Natural killer cell (primary cell): Measurements from ENCODE around the gene NEMP1. TPM values are rescaled to one million over a fixed set of nuclear protein-coding genes. Genes with fewer than 3 reads are reported as not detected.

Source experiments
- ATAC-seq, 3 donors: fragments of 150-1000 bp in 2 of 3; fragments of 200-7000 bp in 1 of 3; cut with Tn5 transposase; 1 replicate in 1 of 3; 2 replicates in 2 of 3; pipeline ENCODE4 v1.10.0; 2021; ENCODE audit warnings: mild to moderate bottlenecking in 2 of 3, moderate library complexity in 2 of 3
- DNase-seq, 2 donors: peaks; one replicate each; pipeline versions ENCODE4 v3.0.0 to v3.0.0-alpha.2; 2013 to 2021; ENCODE audit warnings: mixed read lengths in 1 of 2
- H3K27ac ChIP-seq: one replicate; pipeline ENCODE4 v1.5.1; 2013; ENCODE audit warnings: mild to moderate bottlenecking, low read length
- H3K27me3 ChIP-seq: one replicate; pipeline ENCODE4 v1.6.1; 2013; ENCODE audit warnings: low read length; ENCODE audit not compliant: control insufficient read depth, insufficient read depth
- H3K36me3 ChIP-seq: one replicate; pipeline ENCODE4 v1.6.1; 2013; ENCODE audit warnings: low read length; ENCODE audit not compliant: control insufficient read depth, insufficient read depth
- H3K4me1 ChIP-seq: one replicate; pipeline ENCODE4 v1.6.1; 2013; ENCODE audit warnings: low read length; ENCODE audit not compliant: control insufficient read depth, insufficient read depth
- H3K4me3 ChIP-seq: one replicate; pipeline ENCODE4 v1.5.1; 2013; ENCODE audit warnings: low read length
- H3K9me3 ChIP-seq: one replicate; pipeline ENCODE4 v1.6.1; 2013; ENCODE audit warnings: low read length; ENCODE audit not compliant: control insufficient read depth, insufficient read depth
- H3K27ac Mint-ChIP-seq, 2 donors: one replicate each; pipeline ENCODE4 v1.8.0; 2022; ENCODE audit warnings: mild to moderate bottlenecking in 2 of 2, mixed read lengths in 2 of 2, moderate library complexity in 1 of 2
- H3K27me3 Mint-ChIP-seq, 2 donors: one replicate each; pipeline ENCODE4 v1.8.0; 2022; ENCODE audit warnings: low read depth in 2 of 2, mixed read lengths in 2 of 2
- H3K36me3 Mint-ChIP-seq: one replicate; pipeline ENCODE4 v1.8.0; 2022; ENCODE audit warnings: mixed read lengths
- H3K4me1 Mint-ChIP-seq, 2 donors: one replicate each; pipeline ENCODE4 v1.8.0; 2022; ENCODE audit warnings: mixed read lengths in 2 of 2
- H3K4me3 Mint-ChIP-seq: one replicate; pipeline ENCODE4 v1.8.0; 2022; ENCODE audit warnings: mild to moderate bottlenecking, moderate library complexity, mixed read lengths
- H3K9me3 Mint-ChIP-seq, 2 donors: one replicate each; pipeline ENCODE4 v1.8.0; 2022; ENCODE audit warnings: mixed read lengths in 2 of 2
- WGBS: methylation state at CpG from one replicate; pipeline ENCODE4 v1.1.7; 2013; ENCODE audit warnings: missing lambda C conversion rate; ENCODE audit not compliant: insufficient coverage; 5-methylcytosine and 5-hydroxymethylcytosine counted together
- intact Hi-C: fragments of 100-400 bp; cut with micrococcal nuclease; formaldehyde crosslinking; loops from one replicate; pipeline ENCODE4 v1.14.2; 2022
- total RNA-seq, 4 donors: library from RNA; stranded (reverse); fragments of 120-200 nt in 1 of 4; gene quantifications; one replicate each; pipeline versions ENCODE4 v1.2.3 to v1.2.4, GENCODE V29; 2013 to 2022
- TF ChIP-seq, protein P1 (sequence below): fragments of 200-600 bp; IDR thresholded peaks from one replicate; pipeline ENCODE4 v1.8.0; 2022; ENCODE audit warnings: antibody characterized with exemption

NEMP1 gene
- total RNA-seq, 3 donors from 2014 or later (not counting 1 experiment from before 2014, with no cell fraction given): 11.1 to 16.7 (median 12.1) TPM

DNA sequence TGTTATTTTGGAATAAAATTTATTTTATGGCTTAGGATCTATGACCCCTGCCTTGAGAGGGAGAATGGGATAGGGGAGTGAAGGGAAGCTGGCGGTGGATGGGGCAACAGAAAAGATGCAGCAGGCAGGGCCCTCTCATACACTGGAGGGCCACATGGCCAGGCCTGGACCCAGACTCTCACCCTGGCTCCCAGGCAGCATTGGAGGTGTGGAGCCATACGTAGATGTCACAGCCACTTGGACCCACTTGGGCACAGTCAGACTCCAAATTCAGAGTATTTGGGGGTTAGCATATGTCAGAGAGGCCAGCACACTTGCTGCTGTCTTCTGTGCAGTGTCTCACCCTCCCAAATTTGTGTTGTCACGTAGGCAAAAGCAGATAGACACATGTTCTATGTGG lies 16.8 kb upstream of the NEMP1 start:
- Histone ChIP-seq H3K27me3 (no peaks in the 10 kb centered on the region), H3K36me3 (peaks cover 54% of the 10 kb centered on the region), H3K4me1 (peaks cover 22% of the 10 kb centered on the region), H3K27ac (no peak overlapping the region), H3K4me3 (no peak overlapping the region), H3K9me3 (no peaks in the 10 kb centered on the region)
- Mint-ChIP-seq H3K9me3 (no peaks in the 10 kb centered on the region), H3K27ac (peak overlapping the region; percentile 58 to 90), H3K4me1 (peaks cover 14 to 23% of the 10 kb centered on the region in 2 donors), H3K4me3 (no peak overlapping the region), H3K27me3 (no peaks in the 10 kb centered on the region), H3K36me3 (no peaks in the 10 kb centered on the region)
- 91% methylated on average over 3 of the region's 3 CpGs for WGBS
- ATAC-seq (no peak), DNase-seq (no peak)
- intact Hi-C loops: no loop called here
- TF ChIP-seq, protein P1, sequence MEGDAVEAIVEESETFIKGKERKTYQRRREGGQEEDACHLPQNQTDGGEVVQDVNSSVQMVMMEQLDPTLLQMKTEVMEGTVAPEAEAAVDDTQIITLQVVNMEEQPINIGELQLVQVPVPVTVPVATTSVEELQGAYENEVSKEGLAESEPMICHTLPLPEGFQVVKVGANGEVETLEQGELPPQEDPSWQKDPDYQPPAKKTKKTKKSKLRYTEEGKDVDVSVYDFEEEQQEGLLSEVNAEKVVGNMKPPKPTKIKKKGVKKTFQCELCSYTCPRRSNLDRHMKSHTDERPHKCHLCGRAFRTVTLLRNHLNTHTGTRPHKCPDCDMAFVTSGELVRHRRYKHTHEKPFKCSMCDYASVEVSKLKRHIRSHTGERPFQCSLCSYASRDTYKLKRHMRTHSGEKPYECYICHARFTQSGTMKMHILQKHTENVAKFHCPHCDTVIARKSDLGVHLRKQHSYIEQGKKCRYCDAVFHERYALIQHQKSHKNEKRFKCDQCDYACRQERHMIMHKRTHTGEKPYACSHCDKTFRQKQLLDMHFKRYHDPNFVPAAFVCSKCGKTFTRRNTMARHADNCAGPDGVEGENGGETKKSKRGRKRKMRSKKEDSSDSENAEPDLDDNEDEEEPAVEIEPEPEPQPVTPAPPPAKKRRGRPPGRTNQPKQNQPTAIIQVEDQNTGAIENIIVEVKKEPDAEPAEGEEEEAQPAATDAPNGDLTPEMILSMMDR: no peak

GRCh38 chr12:57094208-57095160 lies 15.9 kb upstream of the NEMP1 start:
- no peak for DNase-seq
- peaks cover 47% of the 10 kb centered on the region for H3K36me3 ChIP-seq
- TF ChIP-seq, protein P1: no peak
- 82% methylated on average over 12 of the region's 15 CpGs for WGBS
- no peak overlapping the region for H3K4me3 ChIP-seq
- intact Hi-C loops: no loop called here
- H3K9me3 ChIP-seq: no peaks in the 10 kb centered on the region
- Mint-ChIP-seq H3K27me3 (no peaks in the 10 kb centered on the region), H3K4me1 (peaks cover 14 to 26% of the 10 kb centered on the region in 2 donors), H3K9me3 (no peaks in the 10 kb centered on the region), H3K4me3 (no peak overlapping the region), H3K27ac (peak overlapping the region; percentile 50 to 90), H3K36me3 (no peaks in the 10 kb centered on the region)
- H3K27ac ChIP-seq: peak overlapping the region; percentile 64
- ATAC-seq: no peak
- H3K27me3 ChIP-seq: no peaks in the 10 kb centered on the region
- H3K4me1 ChIP-seq: peaks cover 32% of the 10 kb centered on the region

DNA sequence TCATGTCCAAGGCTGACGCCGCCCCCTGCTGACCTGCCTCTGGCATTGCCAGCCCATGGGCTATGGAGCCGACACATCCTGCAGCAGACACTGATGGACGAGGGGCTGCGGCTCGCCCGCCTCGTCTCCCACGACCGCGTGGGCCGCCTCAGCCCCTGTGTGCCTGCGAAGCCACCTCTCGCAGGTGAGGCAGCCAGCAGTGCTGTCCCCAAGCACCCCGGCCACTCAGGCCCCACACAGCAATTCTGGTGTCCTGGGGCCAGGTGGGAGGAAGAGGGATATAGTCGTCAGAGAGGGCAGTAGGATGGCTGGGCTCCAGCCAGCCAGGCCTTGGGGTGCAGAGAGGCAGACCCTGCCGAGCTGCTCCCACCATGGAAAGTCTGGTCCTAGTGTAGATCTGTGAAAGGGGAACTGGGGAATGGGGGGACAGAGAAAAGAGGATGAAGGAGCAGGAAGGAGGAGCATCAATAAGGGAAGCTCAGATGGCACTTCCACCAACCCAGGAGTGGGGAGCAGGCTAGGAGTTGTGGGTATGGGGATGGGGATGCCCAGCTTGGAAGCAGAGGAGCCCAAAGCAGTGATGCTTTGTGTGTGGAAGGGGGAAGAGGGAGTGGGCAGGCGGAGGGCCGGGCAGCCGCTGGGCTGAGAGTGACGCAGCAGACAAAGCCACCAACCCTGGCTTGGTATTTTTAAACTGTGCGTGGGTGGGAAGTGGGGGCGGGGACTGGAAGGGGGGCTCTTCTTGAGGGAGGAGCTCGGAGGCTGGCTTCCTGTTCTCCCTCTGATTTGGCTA lies 15.0 kb upstream of the NEMP1 start:
- Mint-ChIP-seq H3K27ac (peak overlapping the region; percentile 50 to 90), H3K36me3 (no peaks in the 10 kb centered on the region), H3K27me3 (no peaks in the 10 kb centered on the region), H3K4me1 (peaks cover 12 to 24% of the 10 kb centered on the region in 2 donors), H3K9me3 (no peaks in the 10 kb centered on the region), H3K4me3 (no peak overlapping the region)
- Histone ChIP-seq H3K4me3 (no peak overlapping the region), H3K27ac (peak overlapping the region; percentile 64), H3K4me1 (peaks cover 36% of the 10 kb centered on the region), H3K9me3 (no peaks in the 10 kb centered on the region), H3K36me3 (peaks cover 38% of the 10 kb centered on the region), H3K27me3 (no peaks in the 10 kb centered on the region)
- DNase-seq (peak; percentile 45 to 76), ATAC-seq (peak; percentile 47 to 62 (median 48))
- intact Hi-C loops: loop anchor here (1.0 kb wide), 1 partner anchor 24 kb away; no protein-coding TSS in a partner anchor
- WGBS: 53% methylated on average over 24 of the region's 24 CpGs
- TF ChIP-seq, protein P1: peak; percentile 40
